GM19324 (cell line): Measurements from ENCODE around the gene BMP7.
"Not testable (repeated sequence)": the region's sequence is repeated elsewhere in the genome, so short reads cannot be mapped to it uniquely, and the experiment has no call there.

Source experiments
- ATAC-seq: cut with Tn5 transposase; IDR thresholded peaks from one replicate; pipeline ENCODE4 v1.9.1; 2021; ENCODE audit warnings: mild to moderate bottlenecking, moderate library complexity; ENCODE audit not compliant: unreplicated experiment, low FRiP score

The BMP7 gene

GRCh38 chr20:57268399-57269076 is 2.1 kb upstream of the BMP7 start:
- no peak for ATAC-seq

- ATAC-seq = no peak
Measured at GRCh38 chr20:57267158-57267821, 849 bp upstream of the BMP7 start.

- ATAC-seq = no peak
Measured at GRCh38 chr20:57265997-57266290, 497 bp downstream of the BMP7 start.

- no peak for ATAC-seq
Measured at GRCh38 chr20:57265336-57265996, 975 bp downstream of the BMP7 start.

GRCh38 chr20:57264908-57265335 is 1.5 kb downstream of the BMP7 start:
- ATAC-seq = not testable (repeated sequence)

- ATAC-seq = no peak
Measured at GRCh38 chr20:57263801-57264792, 2.3 kb downstream of the BMP7 start.

- ATAC-seq = no peak
Measured at GRCh38 chr20:57262784-57263609, 3.4 kb downstream of the BMP7 start.

- ATAC-seq = no peak
Measured at GRCh38 chr20:57262301-57262700, 4.1 kb downstream of the BMP7 start.

GRCh38 chr20:57261457-57262251 is 4.8 kb downstream of the BMP7 start:
- no peak for ATAC-seq

- no peak for ATAC-seq
Measured at GRCh38 chr20:57260934-57261333, 5.5 kb downstream of the BMP7 start.

- no peak for ATAC-seq
Measured at GRCh38 chr20:57259938-57260921, 6.2 kb downstream of the BMP7 start.

- no peak for ATAC-seq
Measured at GRCh38 chr20:57259121-57259937, 7.1 kb downstream of the BMP7 start.

- ATAC-seq = no peak
Measured at GRCh38 chr20:57257701-57258453, 8.6 kb downstream of the BMP7 start.

GRCh38 chr20:57256908-57257307 is 9.5 kb downstream of the BMP7 start:
- no peak for ATAC-seq

- ATAC-seq = no peak
Measured at GRCh38 chr20:57256205-57256604, 10.2 kb downstream of the BMP7 start.

- no peak for ATAC-seq
Measured at GRCh38 chr20:57255183-57255582, 11.3 kb downstream of the BMP7 start.
